HCT116 (cell line): Measurements from ENCODE around the gene RNF13.

ENCODE experiments used
- ELF1 ChIP-seq: IDR thresholded peaks from 2 replicates; pipeline ENCODE4 v1.6.1; 2012; ENCODE audit warnings: low read depth, borderline replicate concordance
- FOSL1 ChIP-seq: IDR thresholded peaks from 2 replicates; pipeline ENCODE4 v1.6.1; 2012; ENCODE audit warnings: low read depth
- POLR2A ChIP-seq: IDR thresholded peaks from 2 replicates; pipeline ENCODE4 v1.7.0; 2011; ENCODE audit warnings: borderline replicate concordance; ENCODE audit not compliant: insufficient read depth, insufficient read length; ENCODE audit errors: extremely low read depth
- RAD21 ChIP-seq: IDR thresholded peaks from 2 replicates; pipeline ENCODE4 v1.6.1; 2012; ENCODE audit warnings: low read depth, mild to moderate bottlenecking
- SP1 ChIP-seq: IDR thresholded peaks from 2 replicates; pipeline ENCODE4 v1.6.1; 2012; ENCODE audit warnings: low read depth
- SRF ChIP-seq: IDR thresholded peaks from 2 replicates; pipeline ENCODE4 v1.6.1; 2012; ENCODE audit warnings: low read depth
- TCF7L2 ChIP-seq: IDR thresholded peaks from 2 replicates; pipeline ENCODE4 v1.7.0; 2011; ENCODE audit warnings: borderline replicate concordance, inconsistent platforms; ENCODE audit not compliant: insufficient read depth, insufficient read length; ENCODE audit errors: extremely low read depth
- ZNF274 ChIP-seq: fragments of 200-500 bp; sonication (Bioruptor generic); IDR thresholded peaks from 2 replicates; pipeline ENCODE4 v1.6.1; 2014; ENCODE audit warnings: mild to moderate bottlenecking, low read depth, low read length, inconsistent platforms
- TF ChIP-seq, protein P1 (sequence below), 3 experiments: fragments of 200-600 bp in 1 of 3; sonication (generic) in 1 of 3; IDR thresholded peaks in 2 of 3; conservative IDR thresholded peaks in 1 of 3; 2 replicates each; pipeline ENCODE4 v1.5.1; 2012 to 2017; ENCODE audit warnings: low read depth in 2 of 3, low read length in 2 of 3, antibody characterized with exemption in 1 of 3, borderline replicate concordance in 1 of 3, control low read depth in 1 of 3, mild to moderate bottlenecking in 1 of 3, mixed read lengths in 1 of 3, mixed run types in 1 of 3, moderate library complexity in 1 of 3; ENCODE audit not compliant: insufficient read depth in 1 of 3

DNA sequence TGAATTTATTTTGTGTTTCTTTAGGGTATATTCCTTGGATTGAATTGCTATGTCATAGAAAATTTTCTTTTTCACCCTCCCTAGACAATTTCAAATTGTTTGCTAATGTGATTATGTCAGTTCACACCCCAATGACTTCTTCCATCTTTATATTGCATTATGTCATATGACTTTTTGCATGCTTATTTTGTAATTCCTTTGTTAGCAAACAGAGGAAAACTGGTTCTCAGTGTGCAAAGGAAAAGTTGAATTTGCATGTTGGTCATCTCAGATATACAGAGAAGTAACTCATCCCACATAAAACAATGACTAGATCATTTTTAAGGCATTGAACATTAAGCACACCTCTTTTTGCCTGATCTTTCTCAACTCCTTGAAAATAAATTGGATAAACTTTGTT, 3.3 kb upstream of the RNF13 start:
- TF ChIP-seq, protein P1, sequence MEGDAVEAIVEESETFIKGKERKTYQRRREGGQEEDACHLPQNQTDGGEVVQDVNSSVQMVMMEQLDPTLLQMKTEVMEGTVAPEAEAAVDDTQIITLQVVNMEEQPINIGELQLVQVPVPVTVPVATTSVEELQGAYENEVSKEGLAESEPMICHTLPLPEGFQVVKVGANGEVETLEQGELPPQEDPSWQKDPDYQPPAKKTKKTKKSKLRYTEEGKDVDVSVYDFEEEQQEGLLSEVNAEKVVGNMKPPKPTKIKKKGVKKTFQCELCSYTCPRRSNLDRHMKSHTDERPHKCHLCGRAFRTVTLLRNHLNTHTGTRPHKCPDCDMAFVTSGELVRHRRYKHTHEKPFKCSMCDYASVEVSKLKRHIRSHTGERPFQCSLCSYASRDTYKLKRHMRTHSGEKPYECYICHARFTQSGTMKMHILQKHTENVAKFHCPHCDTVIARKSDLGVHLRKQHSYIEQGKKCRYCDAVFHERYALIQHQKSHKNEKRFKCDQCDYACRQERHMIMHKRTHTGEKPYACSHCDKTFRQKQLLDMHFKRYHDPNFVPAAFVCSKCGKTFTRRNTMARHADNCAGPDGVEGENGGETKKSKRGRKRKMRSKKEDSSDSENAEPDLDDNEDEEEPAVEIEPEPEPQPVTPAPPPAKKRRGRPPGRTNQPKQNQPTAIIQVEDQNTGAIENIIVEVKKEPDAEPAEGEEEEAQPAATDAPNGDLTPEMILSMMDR (IDR thresholded peaks at IDR 0.05 in 2 of 3, conservative IDR thresholded peaks at IDR 0.05 in 1 of 3; ENCODE audit: borderline replicate concordance in 1 of 3, insufficient read depth in 1 of 3, low read depth in 2 of 3, low read length in 2 of 3) = no peak
- no peak for TF ChIP-seq TCF7L2
- no peak for TF ChIP-seq FOSL1
- TF ChIP-seq POLR2A = no peak
- no peak for TF ChIP-seq SP1
- no peak for TF ChIP-seq RAD21
- TF ChIP-seq ZNF274 = no peak
- TF ChIP-seq ELF1 = no peak
- TF ChIP-seq SRF = no peak
